Neuronal stem cell (in vitro differentiated cells): ENCODE measurements around the gene OLIG1.

Experiments used
- DNase-seq: peaks from one replicate; pipeline ENCODE4 v3.0.0-alpha.2; 2013; ENCODE audit warnings: low spot score
- H2AFZ ChIP-seq: one replicate; pipeline ENCODE4 v1.6.1; 2013; ENCODE audit warnings: mild to moderate bottlenecking, low read length, inconsistent platforms
- H2AK5ac ChIP-seq: 2 replicates; pipeline ENCODE4 v1.6.1; 2013; ENCODE audit warnings: low read depth, mild to moderate bottlenecking, inconsistent platforms, low read length, moderate library complexity, mixed read lengths
- H2BK120ac ChIP-seq: 2 replicates; pipeline ENCODE4 v1.6.1; 2013; ENCODE audit warnings: low read depth, mild to moderate bottlenecking, inconsistent platforms, low read length, moderate library complexity, mixed read lengths
- H2BK12ac ChIP-seq: one replicate; pipeline ENCODE4 v1.6.1; 2013; ENCODE audit warnings: low read length, inconsistent platforms
- H2BK15ac ChIP-seq: 2 replicates; pipeline ENCODE4 v1.6.1; 2013; ENCODE audit warnings: mild to moderate bottlenecking, low read length, inconsistent platforms, mixed read lengths
- H2BK5ac ChIP-seq: one replicate; pipeline ENCODE4 v1.6.1; 2013; ENCODE audit warnings: inconsistent platforms, mild to moderate bottlenecking, low read length, moderate library complexity
- H3K14ac ChIP-seq: one replicate; pipeline ENCODE4 v1.6.1; 2013; ENCODE audit warnings: low read length, inconsistent platforms
- H3K18ac ChIP-seq: 2 replicates; pipeline ENCODE4 v1.6.1; 2013; ENCODE audit warnings: low read length, inconsistent platforms
- H3K23ac ChIP-seq: 2 replicates; pipeline ENCODE4 v1.6.1; 2013; ENCODE audit warnings: low read depth, mild to moderate bottlenecking, mixed read lengths, low read length, inconsistent platforms; ENCODE audit not compliant: poor library complexity
- H3K27ac ChIP-seq: replicated peaks from 3 replicates; pipeline ENCODE4 v1.5.1; 2013; ENCODE audit warnings: low read length, inconsistent platforms
- H3K27me3 ChIP-seq, 3 experiments: 2 replicates each; pipeline ENCODE4 v1.6.1; 2013; ENCODE audit warnings: low read length in 3 of 3, mild to moderate bottlenecking in 2 of 3, inconsistent platforms in 1 of 3, low read depth in 1 of 3, mixed read lengths in 1 of 3, moderate library complexity in 1 of 3; ENCODE audit not compliant: control insufficient read depth in 3 of 3, insufficient read depth in 3 of 3
- H3K36me3 ChIP-seq, 2 donors: replicated peaks in 1 of 2; 2 replicates each; pipeline ENCODE4 v1.6.1; 2013; ENCODE audit warnings: low read length in 2 of 2; ENCODE audit not compliant: control insufficient read depth in 2 of 2, insufficient read depth in 2 of 2
- H3K4ac ChIP-seq: 2 replicates; pipeline ENCODE4 v1.6.1; 2013; ENCODE audit warnings: inconsistent platforms, mild to moderate bottlenecking, low read length, moderate library complexity
- H3K4me1 ChIP-seq, 2 donors: 1 replicate in 1 of 2; 2 replicates in 1 of 2; pipeline ENCODE4 v1.6.1; 2013; ENCODE audit warnings: low read length in 2 of 2, low read depth in 1 of 2; ENCODE audit not compliant: control insufficient read depth in 2 of 2, insufficient read depth in 1 of 2
- H3K4me2 ChIP-seq: one replicate; pipeline ENCODE4 v1.6.1; 2013; ENCODE audit warnings: mild to moderate bottlenecking, low read length, inconsistent platforms; ENCODE audit not compliant: insufficient read depth, poor library complexity, severe bottlenecking
- H3K4me3 ChIP-seq, 2 donors: 2 replicates each; pipeline ENCODE4 v1.5.1; 2013; ENCODE audit warnings: low read length in 2 of 2, mild to moderate bottlenecking in 2 of 2, inconsistent platforms in 1 of 2, moderate library complexity in 1 of 2
- H3K79me1 ChIP-seq: one replicate; pipeline ENCODE4 v1.6.1; 2013; ENCODE audit warnings: low read depth, mild to moderate bottlenecking, inconsistent platforms, low read length, moderate library complexity
- H3K9ac ChIP-seq: one replicate; pipeline ENCODE4 v1.6.1; 2013; ENCODE audit warnings: mild to moderate bottlenecking, low read depth, low read length, inconsistent platforms; ENCODE audit not compliant: poor library complexity
- H3K9me3 ChIP-seq, 2 donors: replicated peaks in 1 of 2; 2 replicates each; pipeline versions ENCODE3 to v1.6.1; 2013; ENCODE audit warnings: low read length in 2 of 2, mild to moderate bottlenecking in 2 of 2, inconsistent platforms in 1 of 2, low read depth in 1 of 2, mixed read lengths in 1 of 2, moderate library complexity in 1 of 2; ENCODE audit not compliant: control insufficient read depth in 2 of 2, insufficient read depth in 1 of 2
- H4K8ac ChIP-seq: one replicate; pipeline ENCODE4 v1.6.1; 2013; ENCODE audit warnings: low read depth, mild to moderate bottlenecking, inconsistent platforms, low read length, moderate library complexity
- H4K91ac ChIP-seq: one replicate; pipeline ENCODE4 v1.6.1; 2013; ENCODE audit warnings: low read length, low read depth, mild to moderate bottlenecking, inconsistent platforms; ENCODE audit not compliant: poor library complexity
- WGBS, 2 donors: extraction: QIAGEN DNeasy Blood & Tissue Kit; methylation state at CpG; one replicate each; pipeline ENCODE4 v1.1.7; 2013; ENCODE audit warnings: missing lambda C conversion rate in 2 of 2, mixed read lengths in 1 of 2; ENCODE audit not compliant: insufficient read length in 2 of 2, insufficient replicate concordance in 1 of 2; ENCODE audit errors: extremely low coverage in 2 of 2; 5-methylcytosine and 5-hydroxymethylcytosine counted together

OLIG1 gene

GRCh38 chr21:33031152-33031911, 38.6 kb upstream of the OLIG1 start:
- Histone ChIP-seq H3K27me3 (peaks cover 60 to 97% (median 92%) of the 10 kb centered on the region in 3 experiments), H4K91ac (no peak overlapping the region), H3K14ac (no peak overlapping the region), H4K8ac (no peak overlapping the region), H2AK5ac (peak overlapping the region; percentile 25), H3K9me3 (peaks cover 6 to 9% of the 10 kb centered on the region in 2 donors), H2BK5ac (no peak overlapping the region), H2BK120ac (no peak overlapping the region), H2BK12ac (no peak overlapping the region), H3K4ac (no peak overlapping the region), H3K18ac (no peak overlapping the region), H3K4me3 (no peak overlapping the region), H3K36me3 (no peaks in the 10 kb centered on the region), H3K9ac (no peak overlapping the region), H2AFZ (no peak overlapping the region), H3K4me1 (peaks cover 0 to 4% of the 10 kb centered on the region in 2 donors), H3K23ac (no peak overlapping the region), H3K4me2 (no peak overlapping the region), H2BK15ac (peak overlapping the region; percentile 32), H3K79me1 (no peaks in the 10 kb centered on the region), H3K27ac (no peak overlapping the region)
- DNase-seq = no peak
- WGBS, 2 donors = no CpG with 5 or more reads among the region's 10 CpGs

GRCh38 chr21:33032434-33033047, 37.4 kb upstream of the OLIG1 start:
- Histone ChIP-seq H3K4me1 (no peaks in the 10 kb centered on the region), H3K9me3 (peaks cover 3 to 7% of the 10 kb centered on the region in 2 donors), H2BK120ac (no peak overlapping the region), H2BK12ac (no peak overlapping the region), H3K4me3 (no peak overlapping the region), H2AK5ac (no peak overlapping the region), H2AFZ (no peak overlapping the region), H2BK15ac (no peak overlapping the region), H3K9ac (no peak overlapping the region), H3K14ac (no peak overlapping the region), H3K27ac (no peak overlapping the region), H3K4ac (no peak overlapping the region), H3K27me3 (peaks cover 49 to 97% (median 88%) of the 10 kb centered on the region in 3 experiments), H3K23ac (no peak overlapping the region), H3K36me3 (no peaks in the 10 kb centered on the region), H4K91ac (no peak overlapping the region), H3K4me2 (no peak overlapping the region), H2BK5ac (no peak overlapping the region), H3K79me1 (no peaks in the 10 kb centered on the region), H3K18ac (no peak overlapping the region), H4K8ac (no peak overlapping the region)
- DNase-seq = no peak
- no CpG with 5 or more reads among the region's 10 CpGs for WGBS, 2 donors

GRCh38 chr21:33033094-33033951, 36.6 kb upstream of the OLIG1 start:
- Histone ChIP-seq H3K27me3 (peaks cover 49 to 92% (median 80%) of the 10 kb centered on the region in 3 experiments), H3K9me3 (peaks cover 3 to 7% of the 10 kb centered on the region in 2 donors), H4K91ac (no peak overlapping the region), H3K79me1 (no peaks in the 10 kb centered on the region), H3K4me3 (peak overlapping the region in 1 of 2 donors; percentile 26), H3K4me1 (no peaks in the 10 kb centered on the region), H3K18ac (peak overlapping the region; percentile 32), H3K4me2 (no peak overlapping the region), H3K36me3 (no peaks in the 10 kb centered on the region), H2BK15ac (no peak overlapping the region), H2AK5ac (peak overlapping the region; percentile 30), H3K14ac (no peak overlapping the region), H4K8ac (no peak overlapping the region), H3K27ac (no peak overlapping the region), H2AFZ (no peak overlapping the region), H2BK120ac (no peak overlapping the region), H3K23ac (peak overlapping the region; percentile 68), H3K9ac (no peak overlapping the region), H3K4ac (no peak overlapping the region), H2BK5ac (peak overlapping the region; percentile 14), H2BK12ac (no peak overlapping the region)
- no CpG with 5 or more reads among the region's 76 CpGs for WGBS, 2 donors
- no peak for DNase-seq
